BE2C (cell line): ENCODE data around the gene WARS2.

ENCODE experiments used
- DNase-seq: peaks from one replicate; pipeline ENCODE4 v3.0.0-alpha.2; 2020
- H3K27me3 ChIP-seq: fragments of 250-450 bp; sonication (Bioruptor Pico); 2 replicates; pipeline ENCODE4 v1.5.1; 2020; ENCODE audit warnings: mild to moderate bottlenecking
- H3K36me3 ChIP-seq: fragments of 250-450 bp; sonication (Bioruptor Pico); 2 replicates; pipeline ENCODE4 v1.5.1; 2020; ENCODE audit warnings: mild to moderate bottlenecking
- H3K4me1 ChIP-seq: fragments of 250-450 bp; sonication (Bioruptor Pico); 2 replicates; pipeline ENCODE4 v1.5.1; 2020
- H3K4me3 ChIP-seq: 2 replicates; pipeline ENCODE4 v1.5.1; 2011; ENCODE audit warnings: low read depth, low read length
- H3K9me3 ChIP-seq: fragments of 250-450 bp; sonication (Bioruptor Pico); 2 replicates; pipeline ENCODE4 v1.5.1; 2020
- TF ChIP-seq, protein P1 (sequence below): IDR thresholded peaks from 2 replicates; pipeline ENCODE4 v1.5.1; 2012; ENCODE audit warnings: mild to moderate bottlenecking, low read depth, low read length

Gene WARS2

DNA sequence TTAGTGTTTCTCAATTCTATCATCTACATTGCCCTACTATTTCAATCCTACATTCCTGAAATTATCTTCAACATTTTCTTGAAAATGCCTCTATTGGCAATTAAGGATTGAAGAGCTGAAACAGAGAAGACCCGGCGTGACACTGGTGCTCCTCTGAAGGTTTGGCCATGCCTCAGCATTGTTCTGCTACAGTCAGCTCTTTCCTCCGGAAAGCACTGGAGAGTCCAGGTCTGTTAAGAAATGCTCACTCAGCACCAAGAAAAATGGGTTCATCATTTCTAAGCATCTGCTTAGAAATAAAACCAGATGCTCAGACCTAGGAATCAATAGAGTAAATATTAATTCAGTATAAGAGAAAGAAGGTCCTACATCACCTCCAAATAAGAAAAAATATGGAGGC lies 58.8 kb downstream of the WARS2 start:
- TF ChIP-seq, protein P1, sequence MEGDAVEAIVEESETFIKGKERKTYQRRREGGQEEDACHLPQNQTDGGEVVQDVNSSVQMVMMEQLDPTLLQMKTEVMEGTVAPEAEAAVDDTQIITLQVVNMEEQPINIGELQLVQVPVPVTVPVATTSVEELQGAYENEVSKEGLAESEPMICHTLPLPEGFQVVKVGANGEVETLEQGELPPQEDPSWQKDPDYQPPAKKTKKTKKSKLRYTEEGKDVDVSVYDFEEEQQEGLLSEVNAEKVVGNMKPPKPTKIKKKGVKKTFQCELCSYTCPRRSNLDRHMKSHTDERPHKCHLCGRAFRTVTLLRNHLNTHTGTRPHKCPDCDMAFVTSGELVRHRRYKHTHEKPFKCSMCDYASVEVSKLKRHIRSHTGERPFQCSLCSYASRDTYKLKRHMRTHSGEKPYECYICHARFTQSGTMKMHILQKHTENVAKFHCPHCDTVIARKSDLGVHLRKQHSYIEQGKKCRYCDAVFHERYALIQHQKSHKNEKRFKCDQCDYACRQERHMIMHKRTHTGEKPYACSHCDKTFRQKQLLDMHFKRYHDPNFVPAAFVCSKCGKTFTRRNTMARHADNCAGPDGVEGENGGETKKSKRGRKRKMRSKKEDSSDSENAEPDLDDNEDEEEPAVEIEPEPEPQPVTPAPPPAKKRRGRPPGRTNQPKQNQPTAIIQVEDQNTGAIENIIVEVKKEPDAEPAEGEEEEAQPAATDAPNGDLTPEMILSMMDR, result no peak
- DNase-seq, result no peak
- H3K4me3 ChIP-seq, result no peak overlapping the region
- no peaks in the 10 kb centered on the region for H3K36me3 ChIP-seq
- no peaks in the 10 kb centered on the region for H3K9me3 ChIP-seq
- H3K27me3 ChIP-seq, result no peaks in the 10 kb centered on the region
- H3K4me1 ChIP-seq, result no peaks in the 10 kb centered on the region

DNA sequence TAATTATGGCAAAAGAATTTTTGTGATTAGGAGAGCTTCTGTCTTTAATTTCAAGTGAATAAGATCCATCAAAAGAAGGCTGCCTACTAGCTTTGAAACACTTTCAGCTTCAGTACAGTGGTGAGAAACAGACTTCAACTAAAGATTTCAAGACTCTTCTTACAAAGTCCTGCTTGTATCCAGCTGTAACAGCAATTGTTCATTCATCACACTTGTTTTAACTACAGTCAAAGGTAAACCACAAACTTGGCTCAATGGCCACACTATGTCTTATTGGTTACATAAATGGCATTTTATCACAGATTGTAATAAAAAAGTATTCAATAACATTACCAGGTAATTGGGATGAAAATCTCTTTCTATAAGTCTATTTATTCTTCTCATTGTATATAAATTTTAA lies 59.2 kb downstream of the WARS2 start:
- Histone ChIP-seq H3K9me3 (no peaks in the 10 kb centered on the region), H3K27me3 (no peaks in the 10 kb centered on the region), H3K36me3 (no peaks in the 10 kb centered on the region), H3K4me3 (no peak overlapping the region), H3K4me1 (no peaks in the 10 kb centered on the region)
- TF ChIP-seq, protein P1, result no peak
- no peak for DNase-seq

DNA sequence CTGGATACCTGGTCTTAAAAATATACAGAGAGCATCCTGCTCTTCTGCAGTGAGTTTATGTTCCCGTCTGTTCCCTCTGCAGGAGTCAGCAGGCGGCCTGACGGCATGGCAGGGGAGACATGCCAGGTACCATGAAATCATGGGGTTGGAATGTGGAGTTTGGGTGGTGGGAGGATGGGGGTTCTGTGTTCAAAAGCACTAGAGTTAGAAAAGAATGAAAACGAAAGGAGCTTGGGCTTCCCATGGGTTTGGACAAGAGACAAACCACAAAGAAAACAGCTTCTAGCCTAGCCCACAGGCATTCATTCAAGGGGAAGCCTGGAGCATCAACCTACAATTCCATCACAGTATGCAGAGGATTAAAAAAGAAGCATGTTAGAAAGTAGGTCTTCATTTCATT lies 59.9 kb downstream of the WARS2 start:
- H3K4me3 ChIP-seq, result no peak overlapping the region
- no peaks in the 10 kb centered on the region for H3K36me3 ChIP-seq
- no peaks in the 10 kb centered on the region for H3K27me3 ChIP-seq
- TF ChIP-seq, protein P1, result no peak
- DNase-seq, result no peak
- no peaks in the 10 kb centered on the region for H3K4me1 ChIP-seq
- no peaks in the 10 kb centered on the region for H3K9me3 ChIP-seq

DNA sequence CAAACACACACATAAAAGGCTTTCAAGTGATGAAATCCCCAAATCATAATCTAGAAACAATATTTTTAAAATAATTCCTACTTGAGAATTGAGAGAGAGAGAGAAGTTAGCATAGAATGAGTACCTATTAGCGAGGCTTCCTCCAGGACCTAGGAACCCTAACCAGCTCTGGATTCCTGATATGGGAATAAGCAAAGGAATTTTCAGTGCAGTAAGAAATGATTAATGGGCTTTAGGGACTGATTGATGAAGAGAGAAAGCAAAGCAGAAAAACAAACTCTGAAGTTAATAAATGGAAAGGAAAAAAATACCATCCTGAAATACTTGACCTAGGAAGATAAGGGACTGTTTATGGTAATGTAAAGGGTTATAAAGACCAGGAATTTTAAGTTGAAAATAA lies 60.6 kb downstream of the WARS2 start:
- Histone ChIP-seq H3K9me3 (no peaks in the 10 kb centered on the region), H3K4me3 (no peak overlapping the region), H3K36me3 (no peaks in the 10 kb centered on the region), H3K27me3 (no peaks in the 10 kb centered on the region), H3K4me1 (no peaks in the 10 kb centered on the region)
- DNase-seq, result no peak
- TF ChIP-seq, protein P1, result no peak

DNA sequence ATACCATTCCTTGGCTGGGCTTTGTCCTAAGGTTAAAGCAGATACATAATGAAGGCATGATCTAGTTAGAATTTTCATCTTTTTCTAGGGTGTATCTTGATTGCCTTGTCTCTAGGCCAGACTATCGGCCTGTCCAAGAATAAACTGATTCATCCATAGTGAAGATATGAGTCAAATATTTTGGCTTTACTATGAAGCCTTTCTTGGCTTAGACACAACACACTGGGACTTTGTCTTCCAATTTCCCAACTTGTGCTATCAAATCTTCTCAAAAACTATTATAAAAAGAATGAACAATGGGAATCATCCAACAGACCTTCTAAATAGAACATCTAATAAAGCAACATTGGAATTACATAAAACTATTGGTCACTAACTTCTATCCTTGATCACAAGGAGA lies 64.8 kb downstream of the WARS2 start:
- TF ChIP-seq, protein P1, result no peak
- no peaks in the 10 kb centered on the region for H3K36me3 ChIP-seq
- H3K9me3 ChIP-seq, result no peaks in the 10 kb centered on the region
- no peak for DNase-seq
- no peak overlapping the region for H3K4me3 ChIP-seq
- H3K27me3 ChIP-seq, result no peaks in the 10 kb centered on the region
- H3K4me1 ChIP-seq, result no peaks in the 10 kb centered on the region

DNA sequence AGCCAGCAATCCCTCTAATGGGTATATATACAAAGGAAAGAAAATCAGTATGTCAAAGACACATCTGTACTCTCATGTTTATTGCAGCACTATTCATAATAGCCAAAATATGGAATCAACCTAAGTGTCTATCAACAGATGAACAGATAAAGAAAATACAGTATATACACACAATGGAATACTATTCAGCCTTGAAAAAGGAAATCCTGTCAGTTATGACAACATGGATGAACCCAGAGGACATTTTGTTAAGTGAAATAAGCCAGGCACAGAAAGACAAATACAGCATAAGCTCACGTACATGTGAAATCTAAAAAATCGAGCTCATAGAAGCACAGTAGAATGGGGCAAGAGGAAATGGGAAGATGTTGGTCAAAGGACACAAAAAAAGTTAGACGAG lies 69.1 kb downstream of the WARS2 start:
- no peak for DNase-seq

More for the DNA sequence above, 69.1 kb downstream of the WARS2 start:
- Histone ChIP-seq H3K4me3 (no peak overlapping the region), H3K36me3 (no peaks in the 10 kb centered on the region), H3K4me1 (peaks cover 15% of the 10 kb centered on the region), H3K27me3 (no peaks in the 10 kb centered on the region), H3K9me3 (no peaks in the 10 kb centered on the region)
- TF ChIP-seq, protein P1, result no peak
